ENCODE results near the gene ROS1.
"Not testable (repeated sequence)": the region's sequence is repeated elsewhere in the genome, so short reads cannot be mapped to it uniquely, and the experiment has no call there.

The ROS1 gene

DNA sequence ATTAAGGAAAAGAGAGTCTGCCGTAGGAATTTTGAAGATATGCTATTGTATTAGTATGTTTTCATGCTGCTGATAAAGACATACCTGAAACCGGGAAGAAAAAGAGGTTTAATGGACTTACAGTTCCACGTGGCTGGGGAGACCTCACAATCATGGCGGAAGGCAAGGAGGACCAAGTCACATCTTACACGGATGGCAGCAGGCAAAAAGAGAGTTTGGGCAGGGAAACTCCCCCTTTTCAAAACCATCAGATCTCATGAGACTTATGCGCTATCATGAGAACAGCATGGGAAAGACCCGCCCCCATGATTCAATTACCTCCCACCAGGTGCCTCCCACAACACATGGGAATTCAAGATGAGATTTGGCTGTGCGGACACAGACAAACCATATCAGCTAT, 16.6 kb upstream of the ROS1 start:
- H3K27ac ChIP-seq: peak overlapping the region in 2 of 21 experiments; percentile 7 to 15
- H3K4me3 ChIP-seq: not testable (repeated sequence)

DNA sequence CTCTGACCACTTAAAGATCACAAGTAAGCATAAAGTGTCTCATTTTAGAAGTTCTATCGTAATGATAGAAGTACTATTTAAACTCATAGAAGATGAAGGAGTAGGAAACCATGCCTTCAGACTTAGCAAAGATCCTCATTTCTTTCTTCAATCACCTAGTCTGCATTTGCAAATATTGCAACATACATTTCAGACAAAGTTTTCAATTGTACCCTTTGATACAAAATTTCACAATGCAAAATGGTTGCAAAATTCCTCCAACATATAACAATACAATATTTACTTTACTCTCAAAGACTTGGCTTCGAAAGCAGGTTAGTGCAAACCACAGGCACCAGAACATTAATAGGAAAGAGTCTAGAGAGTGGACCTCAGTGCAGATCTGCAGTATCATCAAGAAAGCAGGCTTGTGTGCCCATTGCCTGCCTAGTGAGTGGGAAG, 16.1 kb upstream of the ROS1 start:
- peak overlapping the region in 5 of 21 experiments; percentile 12 to 36 (median 18) for H3K27ac ChIP-seq
- no peak overlapping the region for H3K4me3 ChIP-seq

- H3K4me3 ChIP-seq: no peak overlapping the region
- H3K27ac ChIP-seq: peak overlapping the region in 4 of 21 experiments; percentile 12 to 30 (median 16)
Observed at GRCh38 chr6:117440706-117441525, 15.2 kb upstream of the ROS1 start.

GRCh38 chr6:117432273-117432672, 6.5 kb upstream of the ROS1 start:
- Histone ChIP-seq H3K4me3 (no peak overlapping the region), H3K27ac (no peak overlapping the region)

- Histone ChIP-seq H3K4me3 (no peak overlapping the region), H3K27ac (no peak overlapping the region)
Observed at GRCh38 chr6:117423754-117424153, 2.0 kb downstream of the ROS1 start.

GRCh38 chr6:117418320-117418719, 7.4 kb downstream of the ROS1 start:
- no peak overlapping the region for H3K27ac ChIP-seq
- no peak overlapping the region for H3K4me3 ChIP-seq

GRCh38 chr6:117417851-117418250, 7.9 kb downstream of the ROS1 start:
- Histone ChIP-seq H3K27ac (no peak overlapping the region), H3K4me3 (no peak overlapping the region)

- Histone ChIP-seq H3K4me3 (no peak overlapping the region), H3K27ac (no peak overlapping the region)
Observed at GRCh38 chr6:117414770-117415169, 11.0 kb downstream of the ROS1 start.

GRCh38 chr6:117411474-117411873, 14.3 kb downstream of the ROS1 start:
- H3K27ac ChIP-seq: no peak overlapping the region

GRCh38 chr6:117409863-117410262, 15.9 kb downstream of the ROS1 start:
- no peak overlapping the region for H3K27ac ChIP-seq
- H3K4me3 ChIP-seq: no peak overlapping the region

More at GRCh38 chr6:117411474-117411873, 14.3 kb downstream of the ROS1 start:
- no peak overlapping the region for H3K4me3 ChIP-seq

DNA sequence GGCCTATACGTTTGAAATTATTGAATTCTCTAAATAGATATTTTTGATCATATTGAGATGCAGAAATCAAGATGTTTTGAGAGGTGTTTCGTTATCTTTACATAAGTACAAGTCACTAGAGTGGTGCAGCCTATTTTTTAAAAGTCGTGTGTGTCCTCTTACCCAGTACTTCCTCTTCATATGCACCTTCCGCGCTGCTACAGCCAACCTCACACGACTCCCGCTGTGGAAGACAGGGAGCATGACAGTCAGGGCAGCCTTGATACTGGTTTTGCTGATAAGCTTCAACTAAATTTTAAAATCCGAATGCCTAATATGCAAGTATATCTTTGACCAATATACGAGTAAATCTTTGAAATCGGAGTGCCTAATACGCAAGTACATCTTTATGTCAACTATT, 16.3 kb downstream of the ROS1 start:
- Histone ChIP-seq H3K27ac (no peak overlapping the region), H3K4me3 (no peak overlapping the region)

DNA sequence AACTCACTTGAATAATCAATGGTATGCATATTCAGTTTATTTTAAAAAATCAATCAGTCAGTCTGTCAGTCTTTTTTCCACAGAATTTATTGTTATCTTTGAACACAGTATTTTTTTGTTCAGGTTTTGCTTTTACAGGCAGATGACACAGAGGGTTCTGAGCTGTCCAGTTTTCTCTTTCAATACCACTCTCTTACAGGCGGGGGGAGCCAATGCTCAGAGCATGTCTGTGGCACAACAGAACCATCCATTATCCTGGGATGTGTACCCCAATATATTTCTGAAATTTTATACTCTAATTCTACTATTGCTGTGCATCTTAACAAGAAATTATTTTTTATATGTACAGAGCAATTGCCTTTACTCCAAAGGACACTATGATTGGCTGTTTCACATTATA, 21.2 kb downstream of the ROS1 start:
- Histone ChIP-seq H3K4me3 (no peak overlapping the region), H3K27ac (no peak overlapping the region)

DNA sequence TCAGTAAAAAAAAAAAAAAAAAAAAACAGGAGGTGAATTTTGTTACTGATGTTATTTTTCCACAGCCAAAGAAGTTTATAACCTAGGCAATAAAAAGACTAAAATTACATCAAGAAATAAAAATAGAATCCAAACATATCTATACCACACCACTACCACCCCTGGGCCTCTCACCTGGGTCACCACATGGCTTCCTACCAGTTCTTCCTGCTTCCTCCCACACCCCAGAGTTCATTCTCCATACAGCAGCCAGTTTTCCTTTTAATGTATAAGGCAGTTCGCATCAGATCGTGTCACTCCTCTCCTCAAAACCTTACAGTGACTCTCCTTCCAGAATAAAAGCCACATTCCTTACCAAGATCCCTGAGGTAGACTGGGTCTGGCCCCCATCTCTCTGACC, 23.9 kb downstream of the ROS1 start:
- Histone ChIP-seq H3K27ac (no peak overlapping the region), H3K4me3 (no peak overlapping the region)

- H3K4me3 ChIP-seq: no peak overlapping the region
- no peak overlapping the region for H3K27ac ChIP-seq
Observed at GRCh38 chr6:117399924-117400323, 25.8 kb downstream of the ROS1 start.

DNA sequence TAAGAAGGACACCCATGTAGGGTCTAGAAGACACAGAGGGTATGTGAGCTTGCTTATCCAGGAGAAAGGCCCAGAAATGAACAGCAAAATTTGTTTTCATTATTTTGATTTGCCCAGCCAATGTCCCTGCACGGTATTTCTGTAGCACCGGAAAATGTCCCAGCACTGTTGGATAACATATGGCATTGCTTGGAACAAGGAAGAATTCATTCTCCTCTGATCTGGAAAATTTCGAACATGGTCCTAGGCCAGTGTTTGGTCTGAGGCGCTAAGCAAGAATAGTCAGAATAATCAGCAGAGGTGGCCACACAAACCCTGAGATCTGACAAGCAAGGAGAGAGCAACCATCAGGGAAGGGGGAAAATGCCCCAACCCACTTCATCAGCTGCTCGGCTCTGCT, 26.6 kb downstream of the ROS1 start:
- H3K27ac ChIP-seq: no peak overlapping the region
- H3K4me3 ChIP-seq: no peak overlapping the region

DNA sequence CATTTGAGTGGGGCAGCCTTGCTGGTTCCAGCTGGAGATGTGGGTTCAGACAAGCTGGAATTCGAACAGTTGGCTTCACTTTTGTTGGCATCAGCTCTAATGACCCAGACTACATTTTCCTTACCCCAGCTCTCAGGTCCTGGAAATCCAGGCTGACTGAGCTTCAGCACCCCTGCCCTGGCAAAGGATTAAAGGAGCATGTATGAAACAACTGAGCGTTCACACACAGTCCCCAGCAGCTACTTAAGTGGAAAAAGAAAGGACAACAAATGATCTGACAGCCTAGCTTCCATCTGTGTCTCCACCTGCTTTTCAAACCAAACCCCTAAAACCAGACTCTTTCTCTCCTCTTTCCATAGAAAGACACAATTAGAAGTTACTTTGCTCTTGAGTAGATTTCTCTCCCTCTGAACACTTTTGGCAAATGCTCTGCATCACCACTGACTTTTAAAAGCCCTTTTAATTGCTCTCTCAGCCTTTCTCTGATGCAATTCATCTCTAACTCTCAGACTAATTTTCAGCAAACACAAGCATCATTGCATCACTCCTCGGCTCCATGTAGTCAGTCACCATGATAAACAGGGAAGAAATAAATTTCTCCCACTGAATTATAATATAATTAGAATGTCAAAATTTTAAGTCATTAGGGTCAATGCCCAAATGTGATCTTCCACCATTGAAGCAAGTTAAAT, 28.1 kb downstream of the ROS1 start:
- no peak overlapping the region for H3K4me3 ChIP-seq
- no peak overlapping the region for H3K27ac ChIP-seq

- Histone ChIP-seq H3K27ac (no peak overlapping the region), H3K4me3 (no peak overlapping the region)
Observed at GRCh38 chr6:117396228-117396627, 29.5 kb downstream of the ROS1 start.

- Histone ChIP-seq H3K4me3 (no peak overlapping the region), H3K27ac (no peak overlapping the region)
Observed at GRCh38 chr6:117395164-117395563, 30.6 kb downstream of the ROS1 start.

- Histone ChIP-seq H3K27ac (no peak overlapping the region), H3K4me3 (no peak overlapping the region)
Observed at GRCh38 chr6:117393045-117393444, 32.7 kb downstream of the ROS1 start.

DNA sequence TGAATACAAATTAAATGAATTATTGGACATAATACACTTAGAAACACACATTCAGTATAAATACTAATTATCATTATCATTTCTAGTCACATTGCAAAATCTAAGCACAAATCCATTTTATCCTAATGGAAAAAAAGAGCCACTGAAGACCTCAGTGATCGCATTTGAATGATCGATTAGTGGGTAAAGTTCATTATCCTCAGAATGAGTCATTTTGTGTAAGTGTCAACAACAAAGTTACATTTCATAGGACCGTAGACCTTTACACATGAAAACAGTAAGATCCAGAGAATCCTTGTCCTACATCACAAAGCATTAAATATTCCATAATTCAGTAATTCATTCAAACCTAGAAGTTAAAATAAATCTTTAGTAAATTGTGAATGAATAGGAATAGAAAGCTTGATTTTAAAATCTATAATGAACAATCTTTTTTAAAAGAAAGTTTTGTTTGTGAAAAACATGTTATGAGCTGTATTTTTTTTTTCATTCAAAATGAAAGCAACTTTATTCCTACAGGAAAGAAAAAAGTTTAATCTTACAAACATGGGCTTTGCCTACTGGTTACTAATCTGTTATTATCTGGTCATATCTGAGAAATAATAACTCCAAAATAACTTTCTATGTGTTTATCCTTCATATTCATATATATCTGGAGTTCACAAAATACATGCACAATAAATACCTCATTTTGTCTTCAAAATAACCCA, 33.7 kb downstream of the ROS1 start:
- Histone ChIP-seq H3K4me3 (no peak overlapping the region), H3K27ac (no peak overlapping the region)

Measured in skin epidermis (tissue), 12 donors.